ENCODE measurements around the gene NBEA. TPM values are rescaled to one million over a fixed set of nuclear protein-coding genes. Genes with fewer than 3 reads are reported as not detected.

NBEA gene
- polyA plus RNA-seq, 1 experiment, result 1.3 TPM

GRCh38 chr13:35479038-35479492 lies 537.0 kb downstream of the NBEA start:
- H3K27ac ChIP-seq (ENCODE audit: low read depth, low read length), result no peak overlapping the region
- TF ChIP-seq, protein P1, sequence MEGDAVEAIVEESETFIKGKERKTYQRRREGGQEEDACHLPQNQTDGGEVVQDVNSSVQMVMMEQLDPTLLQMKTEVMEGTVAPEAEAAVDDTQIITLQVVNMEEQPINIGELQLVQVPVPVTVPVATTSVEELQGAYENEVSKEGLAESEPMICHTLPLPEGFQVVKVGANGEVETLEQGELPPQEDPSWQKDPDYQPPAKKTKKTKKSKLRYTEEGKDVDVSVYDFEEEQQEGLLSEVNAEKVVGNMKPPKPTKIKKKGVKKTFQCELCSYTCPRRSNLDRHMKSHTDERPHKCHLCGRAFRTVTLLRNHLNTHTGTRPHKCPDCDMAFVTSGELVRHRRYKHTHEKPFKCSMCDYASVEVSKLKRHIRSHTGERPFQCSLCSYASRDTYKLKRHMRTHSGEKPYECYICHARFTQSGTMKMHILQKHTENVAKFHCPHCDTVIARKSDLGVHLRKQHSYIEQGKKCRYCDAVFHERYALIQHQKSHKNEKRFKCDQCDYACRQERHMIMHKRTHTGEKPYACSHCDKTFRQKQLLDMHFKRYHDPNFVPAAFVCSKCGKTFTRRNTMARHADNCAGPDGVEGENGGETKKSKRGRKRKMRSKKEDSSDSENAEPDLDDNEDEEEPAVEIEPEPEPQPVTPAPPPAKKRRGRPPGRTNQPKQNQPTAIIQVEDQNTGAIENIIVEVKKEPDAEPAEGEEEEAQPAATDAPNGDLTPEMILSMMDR (IDR thresholded peaks at IDR 0.05; ENCODE audit: low read depth, low read length), result no peak
- DNase-seq (ENCODE audit: low read depth, low spot score), result no peak
- ChIA-PET POLR2A (no interaction called here), CTCF (interaction anchor here (0.5 kb wide), 1 partner anchor 369 kb away, joined by 3 read pairs; no protein-coding TSS in a partner anchor)
- peaks cover 51% of the 10 kb centered on the region for H3K27me3 ChIP-seq (ENCODE audit: control insufficient read depth, insufficient read depth, low read length)
- peaks cover 5% of the 10 kb centered on the region; the same call in 1 of the 2 replicates for H3K9me3 ChIP-seq (ENCODE audit: control insufficient read depth, insufficient read depth, low read length)
- no peak overlapping the region for H3K4me3 ChIP-seq (ENCODE audit: low read depth, low read length)

GRCh38 chr13:35479706-35480105 lies 537.6 kb downstream of the NBEA start:
- H3K27ac ChIP-seq (ENCODE audit: low read depth, low read length), result no peak overlapping the region
- H3K9me3 ChIP-seq (ENCODE audit: control insufficient read depth, insufficient read depth, low read length), result peaks cover 5% of the 10 kb centered on the region; the same call in 1 of the 2 replicates
- peaks cover 47% of the 10 kb centered on the region for H3K27me3 ChIP-seq (ENCODE audit: control insufficient read depth, insufficient read depth, low read length)
- POLR2A ChIA-PET, result no interaction called here
- CTCF ChIA-PET, result interaction anchor here (0.5 kb wide), 1 partner anchor 370 kb away, joined by 3 read pairs; no protein-coding TSS in a partner anchor
- TF ChIP-seq, protein P1 (IDR thresholded peaks at IDR 0.05; ENCODE audit: low read depth, low read length), result no peak
- H3K4me3 ChIP-seq (ENCODE audit: low read depth, low read length), result no peak overlapping the region
- DNase-seq (ENCODE audit: low read depth, low spot score), result no peak

DNA sequence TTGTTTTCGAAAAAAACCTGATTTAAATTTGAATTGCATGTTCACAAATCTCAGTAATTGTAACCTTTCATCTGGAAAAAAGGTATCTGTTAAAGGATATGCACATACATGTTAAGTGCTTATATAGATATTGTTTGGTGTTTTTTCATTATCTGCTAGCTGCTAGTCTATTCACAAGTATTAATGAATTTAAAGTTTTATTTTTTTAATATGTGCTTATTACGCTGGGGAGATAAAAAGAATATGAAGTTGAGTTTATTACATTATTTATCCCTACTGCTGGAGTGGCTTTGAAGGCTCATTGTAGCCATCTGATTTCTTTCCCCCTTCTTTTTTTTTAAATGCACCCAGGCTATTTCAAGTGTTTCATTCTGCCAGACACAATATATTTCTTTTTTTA lies 538.3 kb downstream of the NBEA start:
- Histone ChIP-seq H3K27me3 (ENCODE audit: control insufficient read depth, insufficient read depth, low read length) (peaks cover 40% of the 10 kb centered on the region), H3K9me3 (ENCODE audit: control insufficient read depth, insufficient read depth, low read length) (peaks cover 5% of the 10 kb centered on the region; the same call in 1 of the 2 replicates), H3K27ac (ENCODE audit: low read depth, low read length) (no peak overlapping the region), H3K4me3 (ENCODE audit: low read depth, low read length) (no peak overlapping the region)
- CTCF ChIA-PET, result no interaction called here
- TF ChIP-seq, protein P1 (IDR thresholded peaks at IDR 0.05; ENCODE audit: low read depth, low read length), result no peak
- POLR2A ChIA-PET, result no interaction called here
- no peak for DNase-seq (ENCODE audit: low read depth, low spot score)

GRCh38 chr13:35481777-35482176 lies 539.7 kb downstream of the NBEA start:
- Histone ChIP-seq H3K9me3 (ENCODE audit: control insufficient read depth, insufficient read depth, low read length) (peaks cover 5% of the 10 kb centered on the region; the same call in 1 of the 2 replicates), H3K27ac (ENCODE audit: low read depth, low read length) (no peak overlapping the region), H3K27me3 (ENCODE audit: control insufficient read depth, insufficient read depth, low read length) (peaks cover 26% of the 10 kb centered on the region), H3K4me3 (ENCODE audit: low read depth, low read length) (no peak overlapping the region)
- CTCF ChIA-PET, result no interaction called here
- TF ChIP-seq, protein P1 (IDR thresholded peaks at IDR 0.05; ENCODE audit: low read depth, low read length), result no peak
- no peak for DNase-seq (ENCODE audit: low read depth, low spot score)
- POLR2A ChIA-PET, result no interaction called here

- no peak overlapping the region for H3K4me3 ChIP-seq (ENCODE audit: low read depth, low read length)
- TF ChIP-seq, protein P1 (IDR thresholded peaks at IDR 0.05; ENCODE audit: low read depth, low read length), result no peak
- no peak overlapping the region for H3K27ac ChIP-seq (ENCODE audit: low read depth, low read length)
- ChIA-PET POLR2A (no interaction called here), CTCF (no interaction called here)
- peaks cover 5% of the 10 kb centered on the region; the same call in 1 of the 2 replicates for H3K9me3 ChIP-seq (ENCODE audit: control insufficient read depth, insufficient read depth, low read length)
- peaks cover 18% of the 10 kb centered on the region for H3K27me3 ChIP-seq (ENCODE audit: control insufficient read depth, insufficient read depth, low read length)
- DNase-seq (ENCODE audit: low read depth, low spot score), result no peak
These were observed 540.5 kb downstream of the NBEA start for GRCh38 chr13:35482527-35482926.

Measured in AG04450 (cell line).